NT2/D1 (cell line): ENCODE measurements around the gene NUP35.

Source experiments
- SUZ12 ChIP-seq: IDR thresholded peaks from 2 replicates; pipeline ENCODE4 v1.6.1; 2011; ENCODE audit not compliant: insufficient read length, insufficient read depth; ENCODE audit errors: extremely low read depth
- YY1 ChIP-seq: IDR thresholded peaks from 2 replicates; pipeline ENCODE4 v1.6.1; 2011; ENCODE audit not compliant: insufficient read length, insufficient read depth

DNA sequence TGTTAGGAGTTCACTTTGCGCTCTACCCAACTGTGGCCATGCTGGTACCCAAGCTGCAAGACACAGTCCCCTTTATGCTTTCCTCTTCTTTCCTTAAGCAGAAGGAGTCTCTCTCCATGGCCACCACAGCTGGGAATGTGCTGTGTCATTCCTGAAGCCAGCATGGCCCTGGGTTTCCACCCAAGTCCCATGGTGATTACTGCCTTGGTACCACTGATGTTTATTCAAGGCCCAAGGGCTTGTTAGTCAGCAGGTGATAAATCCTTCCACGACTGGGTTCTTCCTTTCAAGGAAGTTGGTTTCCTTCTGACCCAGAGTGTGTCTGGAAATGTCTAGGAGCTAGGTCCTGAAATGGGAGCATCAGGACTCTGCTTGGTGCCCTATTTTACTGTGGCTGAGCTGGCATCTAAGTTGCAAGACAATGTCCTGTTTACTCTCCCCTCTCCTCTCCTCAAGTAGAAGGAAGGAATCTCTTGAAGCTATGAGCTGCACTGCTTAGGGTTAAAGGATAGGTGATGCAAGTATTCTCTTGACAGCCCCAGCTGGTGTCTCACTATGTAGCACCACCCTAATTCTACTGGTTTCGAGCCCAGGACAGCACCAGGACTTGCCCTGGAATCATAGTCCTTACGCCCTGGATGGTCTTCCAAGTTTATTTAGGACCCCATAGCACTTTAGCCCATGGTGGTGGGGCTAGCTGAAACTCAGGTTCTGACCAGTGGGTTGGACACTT lies 18.7 kb upstream of the NUP35 start:
- TF ChIP-seq SUZ12: no peak
- no peak for TF ChIP-seq YY1
